ENCODE data around the gene SORCS3.

SORCS3 gene

DNA sequence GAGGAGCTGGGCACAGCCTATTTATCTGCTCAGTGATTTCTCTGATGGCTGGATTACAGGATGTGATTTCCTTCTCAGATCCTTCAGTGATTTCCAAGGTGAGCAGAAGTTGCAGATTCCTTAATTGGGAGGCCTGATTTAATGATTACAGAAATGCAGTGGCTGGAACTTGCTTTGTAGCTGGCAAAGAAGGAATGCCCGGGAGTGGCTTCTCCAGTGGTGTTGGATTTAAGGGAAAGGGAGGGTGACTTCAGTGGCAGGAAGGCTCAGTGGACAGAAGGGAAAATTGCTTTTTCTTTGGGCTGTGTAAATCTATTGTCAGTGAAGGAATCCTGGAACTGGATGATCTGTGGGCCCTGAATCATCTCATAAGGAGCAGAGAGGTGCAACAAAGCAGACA lies 5.1 kb downstream of the SORCS3 start:
- DNase-seq (ENCODE audit: low spot score): no peak

DNA sequence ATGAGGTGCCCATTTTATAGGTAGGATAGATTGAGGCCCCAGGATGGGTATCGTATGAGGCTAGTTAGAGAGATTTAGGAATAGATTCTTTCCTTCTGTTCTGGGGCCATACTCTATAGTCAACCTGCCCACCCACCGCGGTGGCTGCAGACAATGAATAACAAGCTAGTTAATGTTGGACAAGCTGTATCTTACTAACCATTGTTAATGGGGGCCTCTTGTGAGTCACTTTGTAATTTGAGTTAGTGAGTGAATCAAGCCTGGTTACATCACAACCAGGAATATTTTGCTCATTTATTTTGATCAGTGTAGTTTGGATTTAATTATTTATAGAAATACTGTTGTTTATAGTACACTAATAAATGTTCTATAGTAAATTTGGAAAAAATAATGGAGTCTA lies 7.3 kb downstream of the SORCS3 start:
- no peak for DNase-seq (ENCODE audit: low spot score)

DNA sequence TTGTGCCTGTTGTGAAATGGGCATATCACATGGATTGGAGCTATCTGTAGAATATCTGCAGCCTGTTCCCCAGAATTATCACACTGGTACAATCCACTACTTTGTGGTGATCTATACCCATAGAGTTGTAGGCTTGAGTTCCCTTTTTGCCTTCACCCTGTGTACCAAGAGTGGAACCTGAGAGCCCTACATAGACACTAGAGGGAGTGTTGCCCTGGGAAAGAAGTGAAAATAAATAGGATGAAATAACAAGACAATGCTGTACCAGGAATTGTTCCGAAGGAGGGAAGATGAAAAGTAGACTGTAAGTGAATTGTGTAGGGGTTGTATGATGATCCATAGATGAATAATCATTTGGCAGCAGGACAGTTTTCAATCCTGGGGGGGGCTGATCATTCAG lies 9.0 kb downstream of the SORCS3 start:
- DNase-seq (ENCODE audit: low spot score): no peak

DNA sequence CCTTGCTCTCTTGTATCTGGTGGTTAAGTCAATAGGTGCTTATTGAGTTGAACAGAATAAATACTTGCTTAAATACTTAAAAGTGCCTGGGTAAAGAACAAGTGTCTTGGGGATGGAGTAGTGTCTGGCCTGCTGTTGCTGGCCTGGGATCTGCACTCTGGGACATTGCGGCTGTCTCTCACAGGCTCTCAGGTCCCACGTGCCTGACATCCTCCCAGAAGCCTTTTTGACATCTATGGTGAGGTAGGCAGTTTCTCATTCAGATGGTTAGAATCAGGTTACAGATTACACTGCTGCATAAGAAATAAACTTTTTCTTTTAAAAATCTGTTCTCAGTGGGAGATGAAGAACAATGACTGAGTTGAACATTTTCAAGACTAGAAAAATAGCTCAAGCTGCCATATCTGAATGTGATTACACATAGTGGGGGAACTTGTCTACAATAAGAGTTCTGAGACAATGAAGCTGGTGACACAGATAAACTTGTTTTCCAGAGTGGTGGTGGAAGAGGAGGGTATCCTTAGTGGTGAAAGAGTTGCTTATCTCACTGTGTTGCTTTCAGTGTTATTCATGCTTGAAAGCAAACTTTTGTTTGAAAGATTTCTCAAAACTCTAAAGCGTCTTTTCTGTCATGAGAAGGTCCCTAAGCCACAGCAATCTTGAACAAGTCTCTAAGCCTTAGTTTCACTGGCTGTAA lies 9.7 kb downstream of the SORCS3 start:
- DNase-seq (ENCODE audit: low spot score): no peak

DNA sequence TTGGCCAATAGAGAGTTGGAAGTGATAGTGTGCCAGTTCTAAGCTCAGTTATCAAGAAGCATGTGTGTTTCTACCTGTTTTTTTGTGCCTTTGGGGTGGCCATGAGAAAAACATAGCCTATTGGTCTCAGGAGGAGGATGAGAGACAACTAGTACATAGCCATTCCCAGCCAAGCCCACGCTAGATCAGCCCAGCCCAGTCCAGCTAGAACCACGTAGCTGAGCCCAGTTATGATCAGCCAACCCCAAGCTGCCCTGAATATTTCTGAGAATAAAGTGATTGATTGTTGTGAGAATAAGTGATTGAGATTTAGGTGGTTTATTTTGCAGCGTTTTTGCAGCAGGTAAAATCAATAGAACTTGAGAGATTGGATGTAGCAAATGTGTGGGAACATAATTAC lies 15.9 kb downstream of the SORCS3 start:
- no peak for DNase-seq (ENCODE audit: low spot score)

DNA sequence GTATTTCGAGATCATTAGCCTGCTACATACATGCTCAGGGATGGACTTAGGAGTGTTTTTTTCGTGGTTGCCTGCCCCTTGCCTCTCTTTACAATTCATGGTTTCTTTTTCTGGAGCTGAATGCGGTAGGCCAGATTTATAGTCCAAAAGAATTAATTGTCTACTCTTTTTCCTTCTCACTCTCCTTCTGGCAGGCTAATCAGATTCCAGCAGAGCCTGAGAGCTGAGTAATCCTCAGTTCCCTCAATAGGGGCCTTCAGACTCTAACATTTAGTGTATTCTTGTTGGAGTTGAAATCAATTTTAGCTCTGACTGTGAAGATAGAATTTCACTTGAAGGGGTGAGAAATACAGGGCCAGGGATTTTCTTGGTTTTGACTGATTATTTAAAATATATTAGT lies 16.4 kb downstream of the SORCS3 start:
- DNase-seq (ENCODE audit: low spot score): no peak

DNA sequence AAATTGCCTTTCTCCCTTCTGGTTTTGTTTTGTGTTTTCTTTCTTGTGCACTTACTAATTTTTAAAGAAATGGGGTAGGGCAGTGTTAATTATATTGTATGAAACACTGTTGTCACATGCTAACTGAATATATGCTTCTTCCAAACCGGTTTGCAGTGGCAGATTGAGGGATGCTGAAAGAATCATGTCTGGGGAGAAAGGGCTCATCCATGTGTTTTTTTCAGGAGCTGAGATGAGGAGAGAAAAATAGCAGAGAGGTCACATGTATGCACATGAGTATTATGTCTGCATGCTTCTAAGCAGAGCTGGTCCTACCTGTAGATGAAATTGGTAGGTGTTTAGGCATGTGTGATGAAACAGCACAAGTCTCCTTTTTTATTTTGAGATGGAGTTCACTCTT lies 17.0 kb downstream of the SORCS3 start:
- DNase-seq (ENCODE audit: low spot score): no peak

DNA sequence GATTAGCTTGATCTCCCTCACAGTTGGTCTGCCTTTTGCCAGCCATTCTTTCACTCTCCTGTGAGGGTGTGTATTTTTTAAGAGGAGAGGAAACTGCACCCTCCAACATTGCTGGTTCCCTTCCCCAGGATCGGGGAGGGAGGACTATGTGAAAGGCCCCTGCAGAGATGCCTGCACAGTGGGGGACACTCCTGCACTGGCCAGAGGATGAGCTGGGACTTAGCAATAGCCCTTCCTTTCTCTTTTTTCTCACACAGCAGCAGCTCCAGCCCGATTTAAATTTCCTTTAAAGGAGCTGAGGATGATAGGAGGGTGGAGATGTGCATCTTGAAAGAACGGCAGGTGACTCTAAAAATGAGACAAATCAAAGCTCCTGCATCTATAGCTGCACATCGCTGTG lies 18.7 kb downstream of the SORCS3 start:
- DNase-seq (ENCODE audit: low spot score): no peak

DNA sequence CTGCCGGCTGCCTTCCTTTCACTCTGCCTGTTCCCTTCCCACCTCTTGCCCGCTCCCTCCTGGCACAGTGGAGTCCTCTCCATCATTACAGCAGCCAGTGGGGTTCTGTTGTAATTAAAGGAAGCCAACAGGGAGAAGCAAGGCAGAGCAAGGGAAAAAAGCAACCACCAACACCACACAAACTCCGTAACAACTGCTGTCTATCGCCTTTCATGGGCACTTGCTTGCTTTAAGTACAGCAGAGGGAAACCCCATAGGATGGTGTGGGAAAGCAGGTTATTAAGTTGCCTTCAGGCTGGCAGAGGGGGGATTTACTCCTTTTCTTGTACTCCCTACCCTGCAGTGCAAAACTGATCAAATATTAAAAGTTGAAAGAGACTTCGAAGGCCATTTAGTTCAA lies 22.0 kb downstream of the SORCS3 start:
- no peak for DNase-seq (ENCODE audit: low spot score)

DNA sequence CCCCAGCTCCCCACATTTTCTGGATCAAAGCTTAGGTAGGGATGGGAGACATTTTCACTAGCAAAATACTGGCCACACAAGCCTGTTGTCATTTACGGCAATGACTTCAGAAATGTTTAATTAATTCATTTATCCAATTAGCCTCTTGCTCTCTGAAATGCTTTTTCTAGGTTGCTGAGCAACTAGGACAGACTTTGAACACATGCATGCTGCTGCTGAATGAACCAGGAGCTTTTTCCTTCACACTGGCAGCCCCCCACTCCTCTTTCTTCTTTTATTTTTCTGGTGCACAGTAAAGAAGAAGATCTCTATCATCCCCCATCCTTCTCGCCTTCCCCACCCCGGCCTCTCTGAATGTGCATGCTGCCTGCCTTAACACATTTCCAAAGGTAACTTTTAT lies 22.5 kb downstream of the SORCS3 start:
- no peak for DNase-seq (ENCODE audit: low spot score)

DNA sequence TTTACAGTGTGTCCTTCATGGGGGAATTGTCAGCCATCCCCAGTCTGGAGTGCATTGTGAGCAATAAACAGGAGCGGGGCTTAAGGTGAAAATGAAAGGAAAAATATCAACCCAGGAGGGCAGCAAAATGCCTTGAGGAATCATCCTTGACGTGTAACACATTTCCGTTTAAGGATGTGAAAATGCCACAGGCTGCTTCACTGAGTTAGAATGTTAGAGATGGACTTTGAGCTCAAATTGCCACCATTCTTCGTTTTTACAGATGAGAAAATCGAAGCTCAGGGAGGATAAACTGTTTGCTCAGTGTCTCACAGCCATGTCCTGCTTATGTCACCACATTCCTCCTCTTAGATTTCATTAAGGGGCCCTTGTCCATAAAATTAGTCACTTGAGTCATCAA lies 23.1 kb downstream of the SORCS3 start:
- DNase-seq (ENCODE audit: low spot score): no peak

DNA sequence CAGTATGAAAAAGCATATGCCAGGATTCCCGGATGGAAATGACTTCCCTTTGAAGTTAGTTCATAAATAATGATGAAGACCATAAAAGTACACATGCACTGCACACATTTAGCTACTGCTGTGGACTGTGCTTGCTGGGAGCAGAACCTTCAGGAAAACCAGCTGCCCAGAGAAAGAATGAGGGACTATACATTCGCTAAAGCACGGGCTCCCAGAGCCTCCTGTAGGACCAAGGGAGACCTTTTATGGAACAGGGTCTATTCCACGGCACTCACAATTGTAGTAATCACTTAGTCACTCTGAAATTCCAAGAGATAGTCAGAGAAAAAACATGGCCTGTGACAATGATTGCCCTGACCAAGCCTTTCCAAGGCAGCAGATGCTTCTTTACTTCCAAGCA lies 24.1 kb downstream of the SORCS3 start:
- DNase-seq (ENCODE audit: low spot score): no peak

DNA sequence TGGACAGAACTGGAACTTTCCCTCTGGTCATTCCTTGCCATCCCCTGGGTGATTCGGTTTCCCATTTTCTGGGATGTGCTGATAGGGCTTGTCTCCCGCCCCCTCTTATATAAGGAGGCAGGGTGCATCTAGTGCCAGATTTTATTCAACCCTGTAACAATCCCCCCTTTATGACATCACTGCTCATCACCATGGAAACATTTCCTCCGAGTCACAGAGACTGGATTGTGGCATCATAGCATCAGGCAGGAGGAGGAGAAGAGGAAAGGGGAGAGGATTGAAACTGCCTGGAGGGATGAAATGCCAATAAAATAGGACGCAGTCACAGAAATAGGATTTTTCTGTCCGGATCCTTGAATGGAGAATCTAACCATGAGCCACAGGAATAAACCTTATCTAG lies 25.0 kb downstream of the SORCS3 start:
- no peak for DNase-seq (ENCODE audit: low spot score)

DNA sequence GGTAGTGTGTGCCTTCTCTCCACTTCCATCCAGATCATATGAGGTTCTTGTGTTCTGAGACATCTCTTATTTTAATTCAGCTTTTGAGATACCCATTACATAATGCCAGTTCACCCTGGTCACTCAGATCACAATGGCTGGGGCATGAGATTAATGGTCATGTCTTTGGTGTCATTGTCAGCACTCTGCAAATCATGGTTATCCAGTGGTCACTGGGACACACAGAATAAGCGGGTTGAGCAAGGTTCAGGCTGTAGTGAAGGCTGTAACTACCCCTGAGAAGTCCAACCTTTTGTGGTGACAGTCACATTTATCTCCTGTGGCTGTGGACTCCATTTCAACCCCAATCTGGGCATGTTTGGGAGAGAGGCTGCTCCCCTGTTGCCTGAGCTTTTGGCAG lies 35.8 kb downstream of the SORCS3 start:
- no peak for DNase-seq (ENCODE audit: low spot score)

DNA sequence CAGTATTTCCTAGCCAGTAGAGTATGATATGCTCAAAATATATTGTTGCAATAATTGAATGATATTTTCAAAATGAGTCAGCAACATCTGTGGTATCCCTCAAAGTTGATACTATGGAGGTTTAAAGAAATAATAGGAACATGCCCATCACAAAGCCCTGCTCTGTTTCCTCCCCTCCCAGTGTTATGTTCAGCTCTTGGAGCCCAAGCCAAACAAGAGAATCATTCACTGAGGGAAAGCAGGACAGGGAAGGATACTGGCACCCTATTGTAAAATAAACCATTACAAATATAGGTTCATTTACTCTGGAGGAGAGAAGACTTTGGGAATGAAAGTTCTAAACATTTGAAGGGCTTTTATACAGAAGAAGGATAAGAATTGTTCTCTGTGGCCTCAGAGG lies 37.6 kb downstream of the SORCS3 start:
- no peak for DNase-seq (ENCODE audit: low spot score)

DNA sequence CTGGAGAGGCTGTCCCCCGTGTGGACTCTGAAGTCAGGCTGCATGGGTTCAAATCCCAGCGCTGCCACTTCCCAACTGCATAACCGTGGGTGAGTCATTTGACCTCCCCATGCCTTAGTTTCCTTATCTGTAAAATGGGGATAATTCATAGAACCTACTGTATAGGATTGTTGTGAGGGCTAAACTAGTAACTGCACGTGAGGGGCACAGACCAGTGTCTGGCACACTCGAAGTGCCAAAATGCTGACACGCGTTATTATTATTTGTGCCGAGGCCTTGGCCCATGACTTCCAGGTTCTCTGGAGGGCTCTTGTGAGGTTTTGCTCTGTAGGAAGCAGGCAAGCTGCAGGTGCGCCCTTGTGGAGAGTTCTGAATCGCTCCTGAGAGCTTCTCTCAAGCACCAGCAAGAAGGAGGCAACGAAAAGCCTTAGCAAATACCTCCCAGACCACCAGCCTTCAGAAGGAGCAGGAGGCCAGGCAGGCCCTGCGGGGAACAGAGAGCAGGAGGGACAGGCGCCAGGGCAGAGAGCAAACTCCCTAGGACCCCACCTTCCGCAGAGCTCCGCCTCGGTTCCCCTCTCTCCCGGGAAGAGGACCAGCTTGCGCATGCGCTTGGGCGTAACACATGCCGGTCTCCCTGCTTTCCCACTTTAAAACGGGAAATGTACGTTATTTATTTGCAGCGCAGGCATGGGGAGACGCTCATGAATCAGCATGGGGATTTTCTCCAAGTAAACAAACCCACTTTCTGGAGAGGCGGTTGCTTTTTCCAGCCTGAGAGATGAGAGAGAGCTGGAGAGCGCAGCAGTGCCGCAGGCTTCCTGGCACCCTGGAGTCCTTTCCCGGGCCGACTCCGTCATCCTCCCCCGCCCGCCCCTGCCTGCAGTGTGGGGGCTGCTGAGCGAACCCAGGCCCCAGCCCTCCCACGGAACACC lies 39.6 kb downstream of the SORCS3 start:
- no peak for DNase-seq (ENCODE audit: low spot score)

DNA sequence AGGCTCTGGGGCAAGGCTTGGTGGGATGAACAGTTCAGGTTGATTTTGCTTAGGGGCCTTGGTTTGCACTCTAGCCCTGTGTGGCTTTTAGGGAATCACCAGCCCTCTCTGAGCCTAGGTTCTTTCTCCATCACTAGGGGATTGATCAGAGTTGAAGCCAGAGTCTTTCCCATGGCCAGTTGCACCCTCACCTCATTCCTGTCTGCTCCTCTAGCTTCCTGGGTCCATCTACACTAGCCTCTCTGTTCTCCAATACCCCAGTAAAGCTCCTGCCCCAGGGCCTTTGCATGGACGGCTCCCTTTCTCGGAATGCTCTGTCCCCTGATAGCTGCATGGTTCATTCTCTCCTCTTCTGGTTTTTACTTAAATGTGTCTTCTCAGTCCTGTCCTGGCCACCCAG lies 40.4 kb downstream of the SORCS3 start:
- no peak for DNase-seq (ENCODE audit: low spot score)

DNA sequence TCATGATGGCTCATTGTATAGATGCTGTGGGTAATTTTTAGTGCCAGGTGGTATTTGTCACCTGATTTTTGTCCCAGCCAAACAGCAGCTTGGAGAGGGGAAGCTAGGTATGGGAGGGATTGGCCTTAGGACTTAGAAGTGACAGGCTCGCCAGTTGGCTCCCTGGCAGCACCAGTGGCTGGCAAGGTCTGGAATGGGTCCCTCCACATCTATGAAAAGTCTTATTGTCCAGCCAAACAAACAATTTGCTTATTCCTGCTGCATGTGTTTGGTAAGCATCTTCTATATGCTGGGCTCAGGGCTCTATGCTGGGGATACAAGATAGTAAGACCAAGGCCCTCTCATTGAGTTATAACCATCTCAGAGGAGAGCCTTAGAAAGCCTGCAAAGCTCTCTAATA lies 42.5 kb downstream of the SORCS3 start:
- DNase-seq (ENCODE audit: low spot score): no peak

DNA sequence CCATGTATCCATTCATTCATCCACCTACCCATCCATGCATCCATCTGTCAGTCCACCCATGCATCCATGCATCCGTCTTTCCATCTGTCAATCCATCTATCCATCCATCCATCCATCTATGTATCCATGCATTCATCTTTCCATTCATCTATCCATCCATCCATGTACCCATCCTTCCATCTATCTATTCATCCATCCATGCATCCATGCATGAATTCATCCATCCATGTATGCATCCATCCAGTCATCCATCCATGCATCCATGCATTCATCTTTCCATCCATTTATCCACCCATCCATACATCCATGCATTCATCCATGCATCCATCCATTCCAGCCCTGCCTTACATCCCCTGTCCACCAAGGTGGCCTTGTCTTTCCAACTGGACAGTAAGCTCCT lies 45.7 kb downstream of the SORCS3 start:
- no peak for DNase-seq (ENCODE audit: low spot score)

DNA sequence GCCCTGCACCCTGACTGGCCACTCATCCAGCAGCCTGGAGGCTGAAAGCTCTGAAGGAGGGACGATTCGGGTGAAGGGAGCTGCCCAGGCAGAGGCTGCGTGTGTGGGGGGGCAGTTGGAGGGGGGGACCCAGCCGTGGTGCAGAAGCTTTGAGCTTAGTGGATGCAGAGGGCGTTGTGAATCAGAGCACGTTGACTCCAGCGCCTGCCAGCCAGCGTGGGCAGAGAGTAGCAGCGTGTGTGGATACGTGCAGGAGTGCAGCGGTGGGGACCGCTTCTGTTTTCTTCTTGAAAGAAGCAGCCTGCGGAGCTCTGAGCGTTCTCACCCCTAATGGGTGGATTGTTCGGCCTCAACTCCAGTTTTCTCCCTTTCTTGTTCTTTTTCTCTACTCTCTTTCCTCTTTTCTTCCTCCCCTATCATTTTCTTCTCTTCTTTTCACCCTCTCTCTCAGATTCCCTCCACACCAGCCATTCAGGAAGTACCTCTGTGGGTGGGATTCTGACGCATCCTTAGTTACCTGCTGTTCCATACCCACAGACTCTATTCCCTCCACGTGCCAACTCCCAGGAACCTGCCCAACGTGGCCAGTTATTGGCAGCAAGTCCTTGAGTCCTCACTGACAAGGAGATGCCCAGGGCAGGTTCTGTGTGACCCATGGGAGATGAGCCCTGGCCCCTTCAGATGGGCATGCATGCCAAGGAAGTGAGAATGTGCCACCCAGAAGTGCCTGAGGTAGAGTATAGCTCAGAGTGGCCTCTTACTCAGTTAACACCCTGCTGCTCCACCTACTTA lies 47.4 kb downstream of the SORCS3 start:
- no peak for DNase-seq (ENCODE audit: low spot score)

DNA sequence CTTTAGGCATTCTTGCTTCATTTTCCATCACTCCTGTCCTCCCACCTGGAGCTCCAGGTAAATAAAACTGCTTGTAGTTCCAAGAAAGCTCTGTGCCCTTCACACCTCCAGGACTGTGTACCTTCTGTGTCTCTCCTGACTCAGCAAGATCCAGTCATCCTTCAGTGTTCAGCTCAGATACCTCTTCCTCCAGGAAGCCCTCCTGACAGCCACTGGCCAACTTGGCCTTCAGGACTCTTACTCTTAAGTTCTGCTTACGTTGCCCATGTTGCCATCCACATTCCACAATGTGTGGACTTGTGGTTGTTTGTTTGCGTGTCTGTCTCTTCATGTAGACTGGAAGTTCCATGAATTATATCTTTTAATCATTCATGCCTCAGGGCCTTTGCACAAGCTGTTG lies 48.0 kb downstream of the SORCS3 start:
- no peak for DNase-seq (ENCODE audit: low spot score)

DNA sequence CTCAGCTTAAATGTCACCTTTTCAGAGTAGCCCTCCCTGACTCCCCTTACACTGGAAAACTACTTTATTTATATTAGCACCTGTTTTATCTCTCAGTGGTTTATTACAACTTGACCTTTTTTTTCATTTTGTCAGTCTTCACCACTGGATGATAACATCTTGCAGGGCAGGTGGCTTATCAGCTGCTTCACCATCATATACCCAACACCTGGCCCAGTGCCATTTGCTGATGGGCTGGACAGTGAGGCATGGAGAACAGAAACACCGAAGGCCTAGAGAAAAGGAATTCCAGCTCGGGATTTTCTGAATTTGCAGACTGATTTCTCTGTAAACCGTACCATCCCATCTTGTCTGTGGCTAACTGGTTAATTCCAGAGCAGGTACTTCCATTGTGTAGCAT lies 48.5 kb downstream of the SORCS3 start:
- DNase-seq (ENCODE audit: low spot score): no peak

DNA sequence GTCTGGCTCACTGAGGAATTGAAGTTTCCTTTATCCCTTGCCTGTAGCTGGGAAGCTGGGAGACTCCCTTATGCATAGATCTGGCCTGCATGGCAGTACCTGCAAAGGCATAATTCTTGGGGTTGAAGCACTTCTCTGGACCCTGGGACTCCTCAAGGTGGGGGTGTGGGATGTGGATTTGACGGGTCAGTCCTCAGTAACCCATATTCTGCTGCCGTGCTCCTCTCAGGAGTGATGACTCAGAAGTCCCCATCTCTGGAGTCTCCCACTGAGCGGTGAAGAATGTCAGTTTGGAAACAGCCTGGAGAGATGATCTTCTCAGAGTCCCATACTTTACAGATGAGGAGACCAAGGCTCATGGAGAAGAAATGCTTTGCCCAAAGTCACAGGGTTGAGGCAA lies 49.0 kb downstream of the SORCS3 start:
- DNase-seq (ENCODE audit: low spot score): no peak

Measured in D341Med (cell line).